Keratinocyte (primary cell): Measurements from ENCODE around the gene GPC1. TPM values are rescaled to one million over a fixed set of nuclear protein-coding genes. Genes with fewer than 3 reads are reported as not detected.

Source experiments
- DNase-seq: peaks from one replicate; pipeline ENCODE4 v3.0.0-alpha.2; 2011; ENCODE audit warnings: low read depth, missing footprints, low spot score
- FAIRE-seq: peaks from 2 replicates; lab custom pipeline; 2011; peaks lifted over from hg19 to GRCh38; lab: Jason Lieb, UNC
- H2AFZ ChIP-seq: 2 replicates; pipeline ENCODE4 v1.6.0; 2012; ENCODE audit warnings: low read length, control low read depth, inconsistent platforms; ENCODE audit not compliant: control insufficient read depth
- H3K27ac ChIP-seq: 2 replicates; pipeline ENCODE4 v1.5.1; 2011; ENCODE audit warnings: low read length; ENCODE audit not compliant: control insufficient read depth, insufficient read depth
- H3K27me3 ChIP-seq: 3 replicates; pipeline ENCODE4 v1.6.0; 2011; ENCODE audit warnings: low read length; ENCODE audit not compliant: control insufficient read depth, insufficient read depth; ENCODE audit errors: extremely low read depth
- H3K36me3 ChIP-seq, 2 experiments: 2 replicates in 1 of 2; 3 replicates in 1 of 2; pipeline ENCODE4 v1.5.1; 2011; ENCODE audit warnings: low read length in 2 of 2, mild to moderate bottlenecking in 1 of 2; ENCODE audit not compliant: control insufficient read depth in 2 of 2, insufficient read depth in 2 of 2; ENCODE audit errors: extremely low read depth in 1 of 2
- H3K4me1 ChIP-seq: 3 replicates; pipeline ENCODE4 v1.5.1; 2011; ENCODE audit warnings: low read length; ENCODE audit not compliant: control insufficient read depth, insufficient read depth; ENCODE audit errors: extremely low read depth
- H3K4me2 ChIP-seq: 3 replicates; pipeline ENCODE4 v1.6.0; 2011; ENCODE audit warnings: low read depth, low read length; ENCODE audit not compliant: control insufficient read depth, insufficient read depth; ENCODE audit errors: extremely low read depth
- H3K4me3 ChIP-seq, 3 experiments: fragments of 200-600 bp in 1 of 3; sonication (generic) in 1 of 3; 2 replicates in 2 of 3; 3 replicates in 1 of 3; pipeline ENCODE4 v1.5.1; 2011 to 2016; ENCODE audit warnings: low read length in 3 of 3, mild to moderate bottlenecking in 3 of 3, control low read depth in 2 of 3, inconsistent platforms in 1 of 3, low read depth in 1 of 3, mixed read lengths in 1 of 3, mixed run types in 1 of 3, moderate library complexity in 1 of 3; ENCODE audit not compliant: control insufficient read depth in 2 of 3, insufficient read depth in 2 of 3; ENCODE audit errors: extremely low read depth in 1 of 3
- H3K79me2 ChIP-seq: 2 replicates; pipeline ENCODE4 v1.6.0; 2012; ENCODE audit warnings: low read length; ENCODE audit not compliant: control insufficient read depth, insufficient read depth
- H3K9ac ChIP-seq: 3 replicates; pipeline ENCODE4 v1.6.0; 2011; ENCODE audit warnings: low read length; ENCODE audit not compliant: control insufficient read depth, insufficient read depth; ENCODE audit errors: extremely low read depth
- H3K9me1 ChIP-seq: 3 replicates; pipeline ENCODE4 v1.6.0; 2011; ENCODE audit warnings: low read length; ENCODE audit not compliant: control insufficient read depth, insufficient read depth; ENCODE audit errors: extremely low read depth
- H3K9me3 ChIP-seq: 2 replicates; pipeline ENCODE4 v1.5.1; 2012; ENCODE audit warnings: low read depth, low read length; ENCODE audit not compliant: control insufficient read depth
- H4K20me1 ChIP-seq: 3 replicates; pipeline ENCODE4 v1.6.0; 2011; ENCODE audit warnings: low read length; ENCODE audit not compliant: control insufficient read depth, insufficient read depth; ENCODE audit errors: extremely low read depth
- CTCF ChIP-seq, 3 experiments: IDR thresholded peaks in 1 of 3; conservative IDR thresholded peaks in 1 of 3; optimal IDR thresholded peaks in 1 of 3; 2 replicates in 2 of 3; 3 replicates in 1 of 3; pipeline versions ENCODE3 to v1.5.1; 2011; ENCODE audit warnings: low read length in 3 of 3, mild to moderate bottlenecking in 3 of 3, moderate library complexity in 2 of 3, control low read depth in 1 of 3, inconsistent platforms in 1 of 3; ENCODE audit not compliant: insufficient read depth in 2 of 3; ENCODE audit errors: extremely low read depth in 1 of 3
- EZH2 ChIP-seq: IDR thresholded peaks from one replicate; pipeline ENCODE4 v1.6.1; 2012; ENCODE audit warnings: inconsistent platforms, mild to moderate bottlenecking, low read length, moderate library complexity
- dilution Hi-C: fragments of 300-500 bp; cut with MboI; formaldehyde crosslinking; loops from one replicate; pipeline ENCODE4 v1.7.0; 2020; ENCODE audit warnings: low sequenced_read_pairs; ENCODE audit not compliant: extremely low pct_ligation_motif_present
- polyA plus RNA-seq, 5 experiments: library from polyadenylated mRNA; depleted of rRNA in 3 of 5; stranded (reverse) in 3 of 5; stranded (forward) in 1 of 5; unstranded in 1 of 5; fragments of >200 nt; gene quantifications; 1 replicate in 1 of 5; 2 replicates in 3 of 5; 3 replicates in 1 of 5; pipeline versions ENCODE4 v1.2.1 to v1.2.3, GENCODE V29; 2011 to 2012; ENCODE audit warnings: missing spikeins in 2 of 5, low read depth in 1 of 5, low replicate concordance in 1 of 5

Gene GPC1
- polyA plus RNA-seq, 1 donor (not counting 4 experiments of a cell fraction or from before 2014, with no cell fraction given) = 46.6 TPM

GRCh38 chr2:240478346-240479110 lies 43.1 kb downstream of the GPC1 start:
- FAIRE-seq = no peak
- dilution Hi-C loops = no loop called here

GRCh38 chr2:240479111-240479501 lies 43.6 kb downstream of the GPC1 start:
- no peaks in the 10 kb centered on the region for H3K4me1 ChIP-seq
- no peaks in the 10 kb centered on the region for H3K9me1 ChIP-seq
- no peaks in the 10 kb centered on the region for H3K79me2 ChIP-seq
- no peak overlapping the region for H3K4me3 ChIP-seq
- no peaks in the 10 kb centered on the region for H3K9me3 ChIP-seq
- DNase-seq (no peak), FAIRE-seq (no peak)
- H3K4me2 ChIP-seq = no peak overlapping the region
- peaks cover 4% of the 10 kb centered on the region for H3K27me3 ChIP-seq
- H2AFZ ChIP-seq = no peak overlapping the region
- no peaks in the 10 kb centered on the region for H3K36me3 ChIP-seq
- H3K9ac ChIP-seq = no peak overlapping the region
- H4K20me1 ChIP-seq = no peaks in the 10 kb centered on the region
- no peak for TF ChIP-seq CTCF (optimal IDR thresholded peaks at IDR 0.05 in 1 of 3, IDR thresholded peaks at IDR 0.05 in 1 of 3, conservative IDR thresholded peaks at IDR 0.05 in 1 of 3; ENCODE audit: extremely low read depth in 1 of 3, insufficient read depth in 2 of 3, low read length in 3 of 3)
- no peak for TF ChIP-seq EZH2
- H3K27ac ChIP-seq = no peak overlapping the region
- dilution Hi-C loops = no loop called here

More at GRCh38 chr2:240478346-240479110, 43.1 kb downstream of the GPC1 start:
- no peaks in the 10 kb centered on the region for H4K20me1 ChIP-seq
- TF ChIP-seq EZH2 = no peak
- TF ChIP-seq CTCF (optimal IDR thresholded peaks at IDR 0.05 in 1 of 3, IDR thresholded peaks at IDR 0.05 in 1 of 3, conservative IDR thresholded peaks at IDR 0.05 in 1 of 3; ENCODE audit: extremely low read depth in 1 of 3, insufficient read depth in 2 of 3, low read length in 3 of 3) = no peak
- H3K4me1 ChIP-seq = no peaks in the 10 kb centered on the region
- no peaks in the 10 kb centered on the region for H3K9me3 ChIP-seq
- H3K9ac ChIP-seq = no peak overlapping the region
- H3K9me1 ChIP-seq = no peaks in the 10 kb centered on the region
- H3K27me3 ChIP-seq = peaks cover 4% of the 10 kb centered on the region
- H3K79me2 ChIP-seq = no peaks in the 10 kb centered on the region
- no peak overlapping the region for H3K27ac ChIP-seq
- H3K4me2 ChIP-seq = no peak overlapping the region
- no peak overlapping the region for H2AFZ ChIP-seq
- DNase-seq = no peak
- no peaks in the 10 kb centered on the region for H3K36me3 ChIP-seq
- no peak overlapping the region for H3K4me3 ChIP-seq
